GM23338 (cell line): ENCODE results near the gene CAST. TPM values are rescaled to one million over a fixed set of nuclear protein-coding genes. Genes with fewer than 3 reads are reported as not detected.

Experiments used
- ATAC-seq: fragments of 200-7000 bp; cut with Tn5 transposase; 3 replicates; pipeline ENCODE4 v1.9.1; 2020
- DNase-seq: peaks from one replicate; pipeline ENCODE4 v3.0.0-alpha.2; 2015; ENCODE audit warnings: low spot score
- H2AFZ ChIP-seq: fragments of 200-600 bp; sonication (generic); 2 replicates; pipeline ENCODE4 v1.8.0; 2016; ENCODE audit warnings: antibody characterized with exemption, mild to moderate bottlenecking, moderate library complexity
- H3F3A ChIP-seq: fragments of 200-600 bp; sonication (generic); replicated peaks from 2 replicates; pipeline ENCODE4 v1.8.0; 2017; ENCODE audit warnings: antibody characterized with exemption, mixed run types, low read depth
- H3K27ac ChIP-seq: fragments of 200-600 bp; sonication (generic); 2 replicates; pipeline ENCODE4 v1.6.1; 2016; ENCODE audit warnings: low read depth
- H3K27me3 ChIP-seq: fragments of 200-600 bp; sonication (generic); 2 replicates; pipeline ENCODE4 v1.8.0; 2016; ENCODE audit warnings: mild to moderate bottlenecking, mixed run types, moderate library complexity; ENCODE audit not compliant: insufficient read depth
- H3K36me3 ChIP-seq: fragments of 200-600 bp; sonication (generic); 2 replicates; pipeline ENCODE4 v1.8.0; 2016; ENCODE audit warnings: mild to moderate bottlenecking; ENCODE audit not compliant: insufficient read depth
- H3K4me1 ChIP-seq: fragments of 200-600 bp; sonication (generic); 2 replicates; pipeline ENCODE4 v1.8.0; 2016; ENCODE audit warnings: mild to moderate bottlenecking, moderate library complexity; ENCODE audit not compliant: insufficient read depth
- H3K4me2 ChIP-seq: fragments of 200-600 bp; sonication (generic); 2 replicates; pipeline ENCODE4 v1.7.1; 2017; ENCODE audit warnings: mixed run types
- H3K4me3 ChIP-seq: fragments of 200-600 bp; sonication (generic); 2 replicates; pipeline ENCODE4 v1.6.1; 2016; ENCODE audit warnings: mixed run types
- H3K79me2 ChIP-seq: fragments of 200-600 bp; sonication (generic); replicated peaks from 2 replicates; pipeline ENCODE4 v1.8.0; 2017; ENCODE audit warnings: mild to moderate bottlenecking; ENCODE audit not compliant: insufficient read depth
- H3K9me2 ChIP-seq: fragments of 200-600 bp; sonication (generic); 2 replicates; pipeline ENCODE4 v1.8.0; 2017; ENCODE audit not compliant: insufficient read depth
- H4K20me1 ChIP-seq: fragments of 200-600 bp; sonication (generic); replicated peaks from 2 replicates; pipeline ENCODE4 v1.8.0; 2017; ENCODE audit warnings: mild to moderate bottlenecking; ENCODE audit not compliant: insufficient read depth
- H3K27ac Mint-ChIP-seq: 2 replicates; pipeline ENCODE4 v1.8.0; 2020; ENCODE audit warnings: inconsistent platforms, mild to moderate bottlenecking, moderate library complexity, mixed read lengths
- H3K27me3 Mint-ChIP-seq: 3 replicates; pipeline ENCODE4 v1.8.0; 2022; ENCODE audit warnings: low read depth, mild to moderate bottlenecking, moderate library complexity, mixed read lengths, inconsistent platforms; ENCODE audit not compliant: insufficient read depth, poor library complexity
- H3K36me3 Mint-ChIP-seq: 3 replicates; pipeline ENCODE4 v1.8.0; 2021; ENCODE audit warnings: low read depth, mild to moderate bottlenecking, inconsistent platforms, moderate library complexity, mixed read lengths
- H3K4me1 Mint-ChIP-seq: 3 replicates; pipeline ENCODE4 v1.8.0; 2020; ENCODE audit warnings: mild to moderate bottlenecking, inconsistent platforms, mixed read lengths
- H3K4me3 Mint-ChIP-seq: 3 replicates; pipeline ENCODE4 v1.8.0; 2021; ENCODE audit warnings: moderate library complexity, mild to moderate bottlenecking, inconsistent platforms, mixed read lengths
- H3K9me3 Mint-ChIP-seq: 3 replicates; pipeline ENCODE4 v1.8.0; 2020; ENCODE audit warnings: moderate library complexity, mild to moderate bottlenecking, inconsistent platforms, mixed read lengths
- ETS1 ChIP-seq: IDR thresholded peaks from 2 replicates; pipeline ENCODE4 v1.6.1; 2016; ENCODE audit warnings: antibody characterized with exemption
- EZH2 ChIP-seq: fragments of 200-600 bp; sonication (generic); IDR thresholded peaks from one replicate; pipeline ENCODE4 v1.8.0; 2017; ENCODE audit warnings: antibody characterized with exemption, mild to moderate bottlenecking, low read depth; ENCODE audit not compliant: unreplicated experiment
- EZH2phosphoT487 ChIP-seq: fragments of 200-600 bp; sonication (generic); IDR thresholded peaks from one replicate; pipeline ENCODE4 v1.8.1; 2018; ENCODE audit warnings: antibody characterized with exemption; ENCODE audit not compliant: unreplicated experiment
- JUNB ChIP-seq: IDR thresholded peaks from one replicate; pipeline ENCODE4 v1.6.1; 2016; ENCODE audit warnings: antibody characterized with exemption; ENCODE audit not compliant: unreplicated experiment
- NANOG ChIP-seq: IDR thresholded peaks from 2 replicates; pipeline ENCODE4 v1.6.1; 2016; ENCODE audit warnings: antibody characterized with exemption, borderline replicate concordance
- ZNF114 ChIP-seq: fragments of 250-450 bp; sonication (Bioruptor Pico); IDR thresholded peaks from 2 replicates; pipeline ENCODE4 v1.5.0; 2020; ENCODE audit warnings: mild to moderate bottlenecking, moderate library complexity
- ZNF462 ChIP-seq: fragments of 250-450 bp; sonication (Bioruptor Pico); IDR thresholded peaks from 2 replicates; pipeline ENCODE4 v1.5.0; 2020; ENCODE audit warnings: mild to moderate bottlenecking, moderate library complexity
- polyA plus RNA-seq: library from polyadenylated mRNA; unstranded; fragments of >200 nt; fragmentation: Nextera tagmentation; extraction: Ambion mirVana; gene quantifications from 2 replicates; pipeline ENCODE4 v1.2.1, GENCODE V29; 2016
- total RNA-seq: library from RNA; depleted of rRNA; stranded (reverse); fragments of >200 nt; shearing (Covaris generic); gene quantifications from 2 replicates; pipeline ENCODE4 v1.2.3, GENCODE V29; 2014

The CAST gene
- total and polyA plus RNA-seq, 2 experiments from 2014 or later = 37.9 to 57.7 TPM

GRCh38 chr5:96789794-96790330 is 127.7 kb downstream of the CAST start:
- DNase-seq = no peak
- no peaks in the 10 kb centered on the region for H3K4me1 ChIP-seq
- Mint-ChIP-seq H3K4me1 (peaks cover 11% of the 10 kb centered on the region; the same call in 2 of the 3 replicates), H3K9me3 (no peaks in the 10 kb centered on the region), H3K36me3 (peaks cover 6% of the 10 kb centered on the region; the same call in 1 of the 3 replicates), H3K27ac (no peak overlapping the region), H3K4me3 (no peak overlapping the region), H3K27me3 (peaks cover 2% of the 10 kb centered on the region)
- no peaks in the 10 kb centered on the region for H3K27me3 ChIP-seq
- ATAC-seq = no peak
- no peaks in the 10 kb centered on the region; the same call in none of the 2 replicates for H3K36me3 ChIP-seq
- H3K4me2 ChIP-seq = no peak overlapping the region
- no peak overlapping the region for H3K27ac ChIP-seq
- TF ChIP-seq ZNF462 (CRISPR knock-in tag) (no peak), JUNB (no peak), NANOG (no peak), ZNF114 (CRISPR knock-in tag) (no peak), EZH2 (no peak), EZH2phosphoT487 (no peak), ETS1 (no peak)
- H3K79me2 ChIP-seq = no peaks in the 10 kb centered on the region
- H2AFZ ChIP-seq = no peak overlapping the region
- 0 out of 2 replicates have a peak, but pooled peaks cover 3% of the 10 kb centered on the region for H4K20me1 ChIP-seq
- H3F3A ChIP-seq = no peaks in the 10 kb centered on the region
- H3K4me3 ChIP-seq = no peak overlapping the region
- no peaks in the 10 kb centered on the region for H3K9me2 ChIP-seq
